ENCODE data around the gene NREP. TPM values are rescaled to one million over a fixed set of nuclear protein-coding genes. Genes with fewer than 3 reads are reported as not detected.

The NREP gene
- total RNA-seq, 1 experiment from 2014 or later: 160 TPM

- ATAC-seq (no peak), DNase-seq (ENCODE audit: low spot score) (no peak)
- CTCF ChIA-PET: no interaction called here
- Mint-ChIP-seq H3K9me3 (no peaks in the 10 kb centered on the region), H3K4me1 (peaks cover 90% of the 10 kb centered on the region), H3K36me3 (peaks cover 8% of the 10 kb centered on the region), H3K27ac (peak overlapping the region; percentile 29; the same call in 1 of the 2 replicates), H3K4me3 (no peak overlapping the region), H3K27me3 (ENCODE audit: low read depth) (no peaks in the 10 kb centered on the region)
- POLR2A ChIA-PET: no interaction called here
- TF ChIP-seq, protein P1, sequence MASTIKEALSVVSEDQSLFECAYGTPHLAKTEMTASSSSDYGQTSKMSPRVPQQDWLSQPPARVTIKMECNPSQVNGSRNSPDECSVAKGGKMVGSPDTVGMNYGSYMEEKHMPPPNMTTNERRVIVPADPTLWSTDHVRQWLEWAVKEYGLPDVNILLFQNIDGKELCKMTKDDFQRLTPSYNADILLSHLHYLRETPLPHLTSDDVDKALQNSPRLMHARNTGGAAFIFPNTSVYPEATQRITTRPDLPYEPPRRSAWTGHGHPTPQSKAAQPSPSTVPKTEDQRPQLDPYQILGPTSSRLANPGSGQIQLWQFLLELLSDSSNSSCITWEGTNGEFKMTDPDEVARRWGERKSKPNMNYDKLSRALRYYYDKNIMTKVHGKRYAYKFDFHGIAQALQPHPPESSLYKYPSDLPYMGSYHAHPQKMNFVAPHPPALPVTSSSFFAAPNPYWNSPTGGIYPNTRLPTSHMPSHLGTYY (CRISPR knock-in tag; IDR thresholded peaks at IDR 0.05): no peak
- TF ChIP-seq ATF1 (CRISPR knock-in tag; IDR thresholded peaks at IDR 0.05): no peak
- TF ChIP-seq ZNF263 (CRISPR knock-in tag; IDR thresholded peaks at IDR 0.05; ENCODE audit: low read depth): no peak
These were observed 11.8 kb downstream of the NREP start for GRCh38 chr5:111745075-111745739.

GRCh38 chr5:111744455-111744854 lies 12.5 kb downstream of the NREP start:
- CTCF ChIA-PET: interaction anchor here (1.0 kb wide), 1 partner anchor 213 kb away, joined by 3 read pairs; no protein-coding TSS in a partner anchor
- peak; percentile 66 for ATAC-seq
- Mint-ChIP-seq H3K36me3 (peaks cover 8% of the 10 kb centered on the region; the same call in 1 of the 2 replicates), H3K4me3 (no peak overlapping the region), H3K27ac (no peak overlapping the region; the same call in 1 of the 2 replicates), H3K4me1 (peaks cover 90% of the 10 kb centered on the region), H3K27me3 (ENCODE audit: low read depth) (no peaks in the 10 kb centered on the region), H3K9me3 (no peaks in the 10 kb centered on the region)
- POLR2A ChIA-PET: no interaction called here
- TF ChIP-seq, protein P2, sequence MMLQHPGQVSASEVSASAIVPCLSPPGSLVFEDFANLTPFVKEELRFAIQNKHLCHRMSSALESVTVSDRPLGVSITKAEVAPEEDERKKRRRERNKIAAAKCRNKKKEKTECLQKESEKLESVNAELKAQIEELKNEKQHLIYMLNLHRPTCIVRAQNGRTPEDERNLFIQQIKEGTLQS (CRISPR knock-in tag; conservative IDR thresholded peaks at IDR 0.05): no peak
- TF ChIP-seq, protein P3, sequence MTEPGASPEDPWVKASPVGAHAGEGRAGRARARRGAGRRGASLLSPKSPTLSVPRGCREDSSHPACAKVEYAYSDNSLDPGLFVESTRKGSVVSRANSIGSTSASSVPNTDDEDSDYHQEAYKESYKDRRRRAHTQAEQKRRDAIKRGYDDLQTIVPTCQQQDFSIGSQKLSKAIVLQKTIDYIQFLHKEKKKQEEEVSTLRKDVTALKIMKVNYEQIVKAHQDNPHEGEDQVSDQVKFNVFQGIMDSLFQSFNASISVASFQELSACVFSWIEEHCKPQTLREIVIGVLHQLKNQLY (CRISPR knock-in tag; IDR thresholded peaks at IDR 0.05): no peak
- TF ChIP-seq JUN (CRISPR knock-in tag; IDR thresholded peaks at IDR 0.05) (no peak), RORB (CRISPR knock-in tag; IDR thresholded peaks at IDR 0.05) (no peak), KAT7 (CRISPR knock-in tag; IDR thresholded peaks at IDR 0.05; ENCODE audit: borderline replicate concordance) (no peak), USF2 (CRISPR knock-in tag; IDR thresholded peaks at IDR 0.05) (no peak), IRF1 (CRISPR knock-in tag; IDR thresholded peaks at IDR 0.05) (no peak), OVOL2 (CRISPR knock-in tag; IDR thresholded peaks at IDR 0.05; ENCODE audit: borderline replicate concordance) (no peak), CBFB (CRISPR knock-in tag; IDR thresholded peaks at IDR 0.05; ENCODE audit: low read depth) (no peak), PREB (CRISPR knock-in tag; IDR thresholded peaks at IDR 0.05; ENCODE audit: borderline replicate concordance) (no peak), SMAD4 (CRISPR knock-in tag; IDR thresholded peaks at IDR 0.05) (no peak), NR1H2 (CRISPR knock-in tag; IDR thresholded peaks at IDR 0.05) (no peak), JAZF1 (CRISPR knock-in tag; IDR thresholded peaks at IDR 0.05) (no peak), ZNF423 (CRISPR knock-in tag; IDR thresholded peaks at IDR 0.05) (no peak), ELF4 (CRISPR knock-in tag; IDR thresholded peaks at IDR 0.05; ENCODE audit: low read depth) (no peak), FOXJ3 (CRISPR knock-in tag; IDR thresholded peaks at IDR 0.05; ENCODE audit: borderline replicate concordance) (no peak), HMGXB4 (CRISPR knock-in tag; IDR thresholded peaks at IDR 0.05) (no peak)
- TF ChIP-seq, protein P4, sequence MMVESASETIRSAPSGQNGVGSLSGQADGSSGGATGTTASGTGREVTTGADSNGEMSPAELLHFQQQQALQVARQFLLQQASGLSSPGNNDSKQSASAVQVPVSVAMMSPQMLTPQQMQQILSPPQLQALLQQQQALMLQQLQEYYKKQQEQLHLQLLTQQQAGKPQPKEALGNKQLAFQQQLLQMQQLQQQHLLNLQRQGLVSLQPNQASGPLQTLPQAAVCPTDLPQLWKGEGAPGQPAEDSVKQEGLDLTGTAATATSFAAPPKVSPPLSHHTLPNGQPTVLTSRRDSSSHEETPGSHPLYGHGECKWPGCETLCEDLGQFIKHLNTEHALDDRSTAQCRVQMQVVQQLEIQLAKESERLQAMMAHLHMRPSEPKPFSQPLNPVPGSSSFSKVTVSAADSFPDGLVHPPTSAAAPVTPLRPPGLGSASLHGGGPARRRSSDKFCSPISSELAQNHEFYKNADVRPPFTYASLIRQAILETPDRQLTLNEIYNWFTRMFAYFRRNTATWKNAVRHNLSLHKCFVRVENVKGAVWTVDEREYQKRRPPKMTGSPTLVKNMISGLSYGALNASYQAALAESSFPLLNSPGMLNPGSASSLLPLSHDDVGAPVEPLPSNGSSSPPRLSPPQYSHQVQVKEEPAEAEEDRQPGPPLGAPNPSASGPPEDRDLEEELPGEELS (CRISPR knock-in tag; IDR thresholded peaks at IDR 0.05): no peak
- DNase-seq (ENCODE audit: low spot score): no peak

Data from WTC11 (cell line).